Fibroblast of upper back skin (primary cell): Measurements from ENCODE around the gene RRP36.
"Not testable (repeated sequence)": the region's sequence is repeated elsewhere in the genome, so short reads cannot be mapped to it uniquely, and the experiment has no call there.

Source experiments
- DNase-seq: peaks from one replicate; pipeline ENCODE4 v3.0.0-alpha.2; 2013

RRP36 gene, protein sequence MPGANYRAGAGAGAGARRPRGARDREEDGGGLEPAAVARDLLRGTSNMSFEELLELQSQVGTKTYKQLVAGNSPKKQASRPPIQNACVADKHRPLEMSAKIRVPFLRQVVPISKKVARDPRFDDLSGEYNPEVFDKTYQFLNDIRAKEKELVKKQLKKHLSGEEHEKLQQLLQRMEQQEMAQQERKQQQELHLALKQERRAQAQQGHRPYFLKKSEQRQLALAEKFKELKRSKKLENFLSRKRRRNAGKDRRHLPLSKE

DNA sequence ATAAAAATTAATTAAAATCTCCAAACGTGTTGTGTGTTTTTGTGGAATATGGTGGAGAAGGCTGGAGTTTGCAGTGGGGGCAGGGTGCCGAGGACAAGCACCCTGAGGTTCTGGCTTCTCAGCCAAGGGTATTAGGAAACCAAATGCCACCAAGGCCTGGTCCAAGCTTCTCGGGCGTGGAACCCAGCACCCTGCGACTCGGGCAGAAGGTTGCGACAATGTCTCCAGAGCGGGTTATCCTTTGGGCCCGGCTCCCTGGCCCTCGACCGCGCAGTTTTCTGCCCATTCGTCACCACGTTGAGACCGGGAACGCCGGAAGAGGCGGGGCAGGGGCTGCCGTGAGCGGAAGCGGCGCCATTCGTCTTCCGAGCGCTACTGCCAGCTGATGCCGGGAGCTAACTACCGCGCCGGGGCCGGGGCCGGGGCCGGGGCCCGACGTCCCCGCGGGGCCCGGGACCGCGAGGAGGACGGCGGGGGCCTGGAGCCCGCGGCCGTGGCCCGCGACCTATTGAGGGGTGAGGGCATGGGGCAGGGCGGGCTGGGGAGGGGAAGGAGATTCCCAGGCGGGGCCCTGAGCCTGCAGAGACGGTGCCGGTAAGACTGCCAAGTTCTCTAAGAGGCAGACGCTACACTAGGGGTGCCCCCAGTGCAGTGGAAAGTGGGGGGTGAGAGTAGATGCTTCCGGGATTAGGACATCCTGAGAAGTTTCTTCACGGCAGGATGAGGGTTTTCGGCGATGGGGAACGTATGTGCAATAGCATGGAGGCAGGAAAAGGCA is at the start of gene RRP36:
Gene RRP36, plus strand, starts transcription at position 354 of the 778 bp plus-strand sequence. Its CDS starts 32 bp downstream, at position 386.
- peak; percentile 71 for DNase-seq

DNA sequence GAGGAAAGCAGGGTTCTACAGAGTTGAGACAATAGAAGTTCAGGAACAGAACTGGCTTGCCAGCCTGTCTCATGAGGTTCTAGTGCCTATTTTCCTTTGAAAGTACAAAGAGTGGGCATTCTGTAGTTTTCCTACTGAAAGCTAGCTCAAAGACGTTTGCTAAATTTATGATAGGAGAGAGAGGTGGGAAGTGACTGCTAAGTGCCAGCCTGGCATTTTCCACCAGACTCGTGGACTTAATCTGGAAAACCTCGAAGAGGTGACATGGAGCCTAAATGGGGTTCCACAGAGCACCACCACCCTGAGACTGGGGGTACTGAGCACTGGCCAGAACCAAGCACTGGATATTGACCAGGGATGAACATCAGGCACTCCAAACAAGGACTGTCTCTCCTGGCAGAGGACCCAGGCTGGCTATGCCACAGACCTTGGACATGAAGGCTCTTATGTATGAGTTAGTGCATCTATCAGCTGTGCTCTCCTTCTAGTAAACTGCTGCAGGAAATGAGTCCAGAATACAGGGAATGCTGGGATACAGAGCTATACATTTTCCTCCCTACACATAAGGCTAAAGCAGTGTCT is 49.6 kb upstream of the RRP36 start:
- DNase-seq = no peak

DNA sequence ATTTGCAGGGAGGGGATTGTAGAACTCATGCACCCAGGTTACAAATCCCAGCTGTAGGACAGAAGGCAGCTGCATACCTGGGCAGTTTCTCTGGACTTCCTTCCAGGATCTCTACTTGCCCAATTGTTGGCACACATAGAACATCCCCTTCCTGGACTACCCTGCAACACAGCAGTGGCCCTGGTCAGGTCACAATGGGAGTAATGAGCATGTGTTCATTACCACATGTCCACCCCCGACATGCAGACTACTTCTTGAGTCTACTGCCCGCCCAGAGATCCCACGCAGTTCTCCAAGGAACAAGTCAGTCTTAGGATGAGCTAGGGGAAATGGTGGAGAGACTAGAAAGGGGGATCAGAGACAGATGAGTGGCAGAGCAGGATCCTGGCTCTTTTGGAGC is 47.5 kb upstream of the RRP36 start:
- no peak for DNase-seq

DNA sequence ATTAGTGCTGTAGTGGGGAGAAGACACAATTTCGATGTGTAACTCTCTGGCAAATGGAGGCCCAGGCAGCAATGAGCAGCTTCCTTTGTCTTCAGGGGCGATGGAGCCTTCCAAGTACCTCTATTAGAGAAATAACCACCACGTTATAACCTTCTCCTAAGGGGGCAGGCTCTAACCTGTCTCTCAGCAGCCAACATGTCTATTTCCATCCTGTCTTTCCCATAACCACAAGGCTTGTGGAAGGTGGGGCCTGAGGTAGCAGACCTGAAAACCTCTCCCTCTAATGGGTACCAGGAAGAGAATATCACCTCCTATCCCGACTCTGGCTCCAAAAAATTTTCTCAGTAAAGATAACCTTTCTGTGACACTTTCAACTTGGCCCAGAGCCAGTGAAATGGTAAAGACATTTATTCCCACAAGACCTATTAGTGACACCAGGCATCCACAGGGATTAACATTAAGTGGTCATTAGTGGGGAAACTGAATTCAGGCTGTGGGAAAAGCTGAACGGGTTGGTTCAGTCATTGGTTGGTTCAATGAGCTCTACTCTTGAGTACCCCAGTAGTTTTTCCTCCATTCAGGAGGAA is 46.4 kb upstream of the RRP36 start:
- no peak for DNase-seq

DNA sequence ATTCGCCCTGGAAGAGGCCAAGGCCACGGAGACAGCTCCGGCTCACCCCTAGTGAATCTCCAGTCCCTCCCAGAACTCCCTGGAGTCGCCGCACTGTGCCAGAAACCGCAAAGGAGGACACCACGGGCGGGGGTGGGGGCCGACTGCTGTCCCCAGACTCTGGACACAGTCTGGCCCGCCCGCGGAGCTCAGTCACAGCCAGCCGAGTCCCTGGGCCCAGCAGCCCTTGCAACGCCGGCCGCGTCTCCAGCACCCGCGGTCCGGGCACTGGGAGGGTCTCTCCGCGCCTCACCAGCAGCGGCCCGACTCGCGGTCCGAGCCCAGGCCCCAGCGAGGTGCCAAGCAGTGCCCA is 43.0 kb upstream of the RRP36 start:
- DNase-seq = no peak

DNA sequence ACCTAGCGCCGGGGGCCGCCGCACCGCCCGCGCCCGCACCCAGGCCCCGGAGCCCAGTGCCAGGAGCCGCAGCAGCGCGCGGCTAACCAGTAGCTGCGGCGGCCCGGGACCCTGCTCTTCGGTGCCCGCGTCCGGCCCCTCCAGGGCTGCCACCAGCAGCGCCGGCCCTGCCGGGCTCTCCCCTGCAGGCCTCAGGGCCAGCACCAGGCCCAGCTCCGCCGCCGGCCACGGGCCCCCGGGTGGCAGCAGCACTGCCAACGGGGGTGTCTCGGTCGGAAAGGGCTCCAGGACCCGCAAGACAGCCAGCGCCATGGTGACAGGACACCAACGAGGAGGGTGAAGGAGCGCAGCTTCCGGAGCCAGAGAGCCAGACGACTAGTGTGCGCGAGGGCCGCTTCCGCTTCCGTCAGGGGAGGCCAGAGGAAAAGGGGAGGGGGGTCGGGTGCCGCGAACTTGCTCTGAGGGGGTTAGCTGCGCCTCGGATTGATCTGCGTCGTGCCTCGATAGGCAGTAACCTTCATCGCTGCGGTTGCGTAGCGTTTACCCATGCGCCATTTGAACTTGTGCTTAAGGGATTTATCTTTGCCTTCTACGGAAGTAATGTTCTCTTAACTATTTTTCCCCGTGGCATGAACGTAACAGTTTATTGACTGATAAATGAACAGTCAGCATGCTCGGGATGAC is 42.4 kb upstream of the RRP36 start, which contains the start of gene PEX6:
Gene PEX6, minus strand, starts transcription at position 343 of the 684 bp plus-strand sequence. Its CDS starts 31 bp downstream, at position 312.
- DNase-seq = peak; percentile 87

DNA sequence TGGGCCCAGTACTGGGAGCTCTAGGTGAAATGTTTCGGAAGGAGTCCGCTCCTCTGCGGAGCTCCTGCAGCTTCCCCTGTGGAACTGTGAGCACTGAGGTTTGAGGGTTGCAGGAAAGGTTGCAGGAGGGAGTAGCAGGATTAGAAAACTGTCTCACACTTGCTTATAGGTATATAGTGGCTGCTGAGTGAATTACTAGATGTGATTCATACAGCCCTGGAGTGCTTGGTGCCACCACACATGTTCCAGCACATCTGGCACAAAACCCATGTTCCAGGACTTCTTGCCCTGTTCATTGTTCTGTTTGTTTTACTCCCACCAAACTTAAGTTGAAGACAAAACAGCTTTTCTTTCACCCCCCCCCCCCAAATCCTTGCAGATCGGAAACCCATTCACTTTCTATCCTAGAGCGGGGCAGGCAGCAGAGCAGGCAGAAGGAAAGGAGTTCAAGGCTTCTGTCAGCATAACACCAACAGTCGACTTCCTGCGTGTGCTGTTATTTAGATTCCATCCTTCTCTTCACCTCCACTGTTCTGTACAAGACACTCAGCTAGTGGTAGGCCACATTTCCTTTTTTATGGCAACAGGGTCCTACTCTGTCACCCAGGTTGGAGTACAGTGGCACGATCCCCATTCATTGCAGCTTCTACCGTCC is 41.8 kb upstream of the RRP36 start:
- peak; percentile 29 for DNase-seq

DNA sequence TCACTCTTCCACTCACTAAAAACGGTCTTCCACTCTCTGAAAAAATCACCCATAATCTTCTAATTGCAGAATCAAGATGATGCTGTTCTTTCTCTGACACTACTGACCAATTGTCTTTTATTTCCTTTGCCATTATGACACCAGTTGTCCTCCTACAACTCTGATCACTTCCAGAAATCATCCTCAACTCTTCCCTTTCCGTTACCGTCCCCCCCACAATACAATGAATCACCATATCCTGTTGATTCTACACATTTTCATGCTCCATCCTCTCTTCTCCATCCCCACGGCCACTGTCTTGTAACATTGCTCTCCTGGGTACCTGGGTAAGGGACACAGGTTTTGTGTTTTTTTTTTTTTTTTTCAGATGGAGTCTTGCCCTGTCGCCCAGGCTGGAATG is 39.6 kb upstream of the RRP36 start:
- no peak for DNase-seq

DNA sequence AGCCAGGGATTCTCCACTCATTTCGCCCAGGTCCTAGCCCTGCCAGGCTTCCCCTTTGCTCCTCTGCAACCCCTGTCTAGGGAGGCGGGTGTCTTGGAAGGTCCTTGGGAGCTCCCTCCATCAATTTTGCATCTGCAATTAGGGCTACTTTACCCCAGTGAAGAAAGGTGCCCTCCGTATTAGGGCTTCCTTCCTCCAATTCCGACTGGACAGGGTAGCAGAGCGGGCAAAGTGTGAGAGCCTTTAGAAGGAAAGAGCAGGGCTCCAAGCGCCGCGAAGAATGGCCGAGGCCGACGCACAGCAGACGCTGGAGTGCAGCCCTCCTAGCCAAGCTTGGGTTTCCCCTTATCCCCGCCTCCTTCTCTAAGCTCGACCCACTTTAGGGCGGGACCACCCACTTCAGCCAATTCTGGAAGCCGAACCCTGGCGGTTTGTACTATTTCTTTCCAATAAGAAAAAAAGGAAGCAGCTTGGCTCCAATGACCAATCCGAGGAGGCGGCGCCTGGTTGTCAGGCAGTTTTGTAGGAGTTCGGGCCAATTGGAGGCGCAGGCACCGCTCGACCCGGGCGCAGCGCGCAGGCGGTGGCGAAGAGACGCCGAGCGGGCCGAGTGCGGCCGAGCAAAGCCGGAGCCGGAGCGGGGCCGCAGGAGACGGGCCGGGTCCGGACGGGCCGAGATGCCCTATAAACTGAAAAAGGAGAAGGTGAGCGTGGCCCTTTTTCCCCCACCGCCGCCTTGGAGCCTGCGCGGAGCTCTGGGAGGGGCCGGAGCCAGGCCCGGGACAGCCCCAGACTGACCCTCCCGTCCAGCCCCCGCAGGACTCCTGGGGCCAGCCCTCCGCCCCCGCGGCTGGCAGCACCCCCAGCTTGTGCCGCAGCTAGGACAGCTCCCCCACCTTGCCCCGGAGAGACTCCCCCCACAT is 37.2 kb upstream of the RRP36 start, which contains the start of gene PPP2R5D:
Gene PPP2R5D, plus strand, starts transcription at position 570 of the 923 bp plus-strand sequence. Its CDS starts 108 bp downstream, at position 678.
- DNase-seq = peak; percentile 99

DNA sequence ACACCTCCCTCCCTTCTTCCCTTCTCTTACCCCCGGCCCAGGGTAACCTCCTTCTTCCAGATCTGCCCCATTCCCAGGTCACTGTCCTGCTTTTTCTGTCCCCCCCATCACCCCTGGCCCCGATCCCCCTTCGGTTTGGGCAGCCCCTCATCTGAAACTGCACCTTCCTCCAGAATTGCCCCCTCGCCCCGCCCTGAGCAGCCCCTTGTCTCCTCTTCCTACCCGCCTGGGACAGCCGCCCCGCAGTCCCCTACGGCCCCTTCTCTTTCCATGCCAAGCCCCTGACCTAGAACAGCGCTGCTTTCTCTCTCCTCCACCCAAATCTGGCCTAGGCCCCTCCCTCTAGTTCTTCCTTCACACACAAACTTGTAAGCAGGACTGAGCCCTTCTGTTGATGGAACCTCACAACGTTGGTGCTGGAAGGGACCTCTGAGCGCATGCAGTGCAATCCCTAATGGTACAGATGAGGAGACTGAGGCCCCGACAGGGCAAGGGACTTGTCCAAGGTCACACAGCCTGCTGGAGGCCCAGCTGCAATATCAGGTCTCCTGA is 36.4 kb upstream of the RRP36 start:
- no peak for DNase-seq

DNA sequence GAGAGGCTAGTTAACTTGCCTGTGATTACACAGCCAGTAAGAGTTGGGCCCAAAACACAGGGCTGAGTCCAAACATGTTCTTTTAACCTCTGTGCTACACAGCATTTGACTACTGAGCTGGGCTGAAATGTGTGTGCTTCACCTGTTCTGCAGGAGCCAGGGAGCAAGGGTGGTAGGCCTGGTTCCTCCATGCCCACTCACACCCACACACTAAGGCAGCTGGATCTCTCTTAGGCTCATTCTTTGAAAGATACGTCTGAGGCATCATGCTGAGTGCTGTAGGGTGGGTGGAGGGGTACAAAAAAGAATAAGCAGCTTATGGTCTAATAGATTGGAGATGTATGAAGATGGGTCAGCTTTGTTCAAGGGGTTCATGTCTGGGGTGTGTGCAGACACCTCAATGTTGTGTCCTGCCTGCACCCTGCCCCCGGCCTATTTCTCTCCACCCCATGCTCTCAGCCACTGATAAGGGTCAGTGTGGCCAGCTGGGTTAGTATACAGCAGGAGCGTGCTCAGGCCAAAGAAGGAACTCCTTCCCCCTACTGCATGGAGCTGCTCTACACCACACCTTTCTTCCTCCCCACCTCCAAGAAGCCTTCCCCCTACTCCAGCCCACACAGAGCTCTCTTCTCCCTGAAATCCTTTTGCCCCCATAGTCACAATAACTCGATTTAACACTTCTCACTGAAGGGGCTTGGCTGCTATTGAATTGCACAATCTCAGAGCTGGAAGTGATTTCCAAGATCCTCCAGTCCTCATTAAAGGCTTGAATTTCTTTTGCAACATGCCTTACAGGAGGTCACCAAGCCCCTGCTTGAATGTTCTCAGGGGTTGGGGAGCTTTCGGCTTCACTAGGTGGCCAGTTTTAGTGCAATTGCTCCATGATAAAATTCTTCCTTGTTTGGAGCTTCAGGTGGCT is 33.6 kb upstream of the RRP36 start:
- DNase-seq = no peak

DNA sequence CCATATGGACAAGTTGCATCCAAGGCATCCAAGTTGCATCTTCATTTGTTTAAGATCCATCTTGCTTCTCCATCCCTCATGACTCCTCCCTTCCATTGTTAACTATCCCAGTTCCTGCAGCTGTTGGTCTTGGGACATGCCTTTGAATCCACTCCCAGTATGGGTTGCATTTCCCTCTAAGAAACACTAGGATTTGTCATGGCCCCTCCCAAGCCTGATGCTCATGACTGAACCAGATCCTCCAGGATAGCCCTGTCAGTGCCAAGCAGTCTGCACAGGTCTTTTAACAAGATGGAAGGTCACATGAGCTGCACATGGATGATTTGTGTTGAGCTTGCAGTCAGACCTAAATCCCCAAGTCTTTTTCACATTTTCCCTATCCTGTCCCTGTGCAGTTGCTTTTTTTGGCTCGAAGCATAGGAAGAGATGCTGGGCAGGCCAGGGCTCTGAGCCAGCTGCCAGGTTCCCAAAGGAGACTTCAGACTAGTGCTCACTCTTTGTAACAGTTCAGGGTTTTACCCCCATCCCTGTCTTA is 32.9 kb upstream of the RRP36 start:
- no peak for DNase-seq

DNA sequence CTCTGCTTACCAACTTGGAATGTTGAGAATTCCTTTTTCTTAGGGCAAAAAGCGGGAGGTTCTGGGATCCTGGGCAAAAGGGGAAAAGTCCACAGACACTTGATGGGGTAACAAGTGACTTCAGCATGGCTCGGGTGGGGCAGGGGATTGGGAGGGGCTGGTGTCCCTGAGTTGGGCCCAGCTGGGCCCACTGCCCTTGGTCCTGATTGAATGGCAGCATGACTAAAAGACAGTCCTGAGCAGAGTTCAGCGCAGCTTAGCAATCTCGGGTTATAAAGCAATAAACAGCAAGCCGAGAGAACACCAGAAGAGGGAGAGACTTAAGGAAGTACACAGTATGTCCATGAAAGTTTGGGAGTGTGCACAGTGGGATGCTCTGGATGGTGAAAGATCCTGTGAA is 31.5 kb upstream of the RRP36 start:
- no peak for DNase-seq

DNA sequence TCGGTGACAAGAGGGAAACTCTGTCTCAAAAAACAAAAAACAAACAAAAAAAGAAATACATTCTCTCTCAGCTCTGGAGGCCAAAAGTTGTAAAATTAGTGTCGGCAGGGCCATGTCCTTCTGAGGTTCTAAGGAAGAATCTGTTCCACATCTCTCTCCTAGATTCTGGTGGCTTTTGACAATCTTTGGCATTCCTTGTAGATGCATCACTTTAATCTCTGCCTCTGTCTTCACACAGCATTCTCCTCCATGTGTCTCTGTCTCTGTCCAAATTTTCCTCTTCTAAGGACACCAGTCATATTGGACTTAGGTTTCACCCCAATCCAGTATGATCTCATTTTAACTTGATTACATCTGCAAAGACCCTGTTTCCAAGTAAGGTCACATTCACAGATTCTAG is 28.0 kb upstream of the RRP36 start:
- no peak for DNase-seq

DNA sequence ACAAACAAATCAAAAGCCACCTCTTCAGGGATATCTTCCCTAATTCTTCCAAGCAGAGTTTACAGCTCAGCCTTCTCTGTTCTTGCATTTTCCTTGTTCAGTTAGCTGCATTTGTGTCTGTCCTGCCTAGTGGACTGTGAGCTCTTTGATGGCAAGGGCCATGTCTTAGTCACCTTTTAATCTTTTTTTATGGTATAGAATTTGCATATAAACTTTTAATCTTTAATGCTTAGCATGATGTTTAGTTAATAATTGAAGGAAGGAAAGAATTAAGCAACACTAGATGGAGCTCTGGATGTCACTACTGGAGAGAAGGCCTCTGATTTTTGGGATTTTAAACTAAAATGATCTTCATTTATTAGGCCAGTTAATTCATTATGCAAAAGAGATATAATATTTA is 24.9 kb upstream of the RRP36 start:
- no peak for DNase-seq

DNA sequence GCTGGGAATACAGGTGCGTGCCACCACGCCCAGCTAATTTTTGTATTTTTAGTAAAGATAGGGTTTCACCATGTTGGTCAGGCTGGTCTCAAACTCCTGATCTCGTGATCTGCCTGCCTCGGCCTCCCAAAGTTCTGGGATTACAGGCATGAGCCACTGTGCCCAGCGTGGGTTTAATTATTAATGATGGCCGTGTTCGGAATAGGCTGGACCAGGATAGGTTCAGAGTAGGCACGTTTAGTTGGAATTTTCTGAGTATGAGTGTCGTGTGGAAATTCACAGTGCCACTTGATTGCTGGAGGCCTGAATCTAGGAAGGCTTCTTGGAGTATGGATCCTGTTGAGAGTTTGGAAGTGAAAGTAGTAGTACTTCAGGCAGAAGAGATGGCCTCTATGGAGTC is 23.2 kb upstream of the RRP36 start:
- not testable (repeated sequence) for DNase-seq

DNA sequence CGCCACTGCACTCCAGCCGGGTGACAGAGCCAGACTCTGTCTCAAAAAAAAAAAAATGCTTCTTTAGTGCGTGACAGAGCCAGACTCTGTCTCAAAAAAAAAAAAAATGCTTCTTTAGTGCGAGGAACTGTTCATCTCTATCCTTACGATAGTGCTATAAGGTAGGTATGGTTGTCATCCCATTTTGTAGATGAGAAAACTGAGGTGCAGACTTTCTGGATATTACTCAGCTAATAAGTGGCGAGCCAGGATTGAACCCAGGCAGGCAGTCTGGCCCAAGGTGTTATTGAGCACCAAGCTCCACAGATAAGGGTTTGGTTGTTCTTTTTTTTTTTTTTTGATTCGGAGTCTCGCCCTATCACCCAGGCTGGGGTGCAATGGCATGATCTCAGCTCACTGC is 19.6 kb upstream of the RRP36 start:
- DNase-seq = no peak

DNA sequence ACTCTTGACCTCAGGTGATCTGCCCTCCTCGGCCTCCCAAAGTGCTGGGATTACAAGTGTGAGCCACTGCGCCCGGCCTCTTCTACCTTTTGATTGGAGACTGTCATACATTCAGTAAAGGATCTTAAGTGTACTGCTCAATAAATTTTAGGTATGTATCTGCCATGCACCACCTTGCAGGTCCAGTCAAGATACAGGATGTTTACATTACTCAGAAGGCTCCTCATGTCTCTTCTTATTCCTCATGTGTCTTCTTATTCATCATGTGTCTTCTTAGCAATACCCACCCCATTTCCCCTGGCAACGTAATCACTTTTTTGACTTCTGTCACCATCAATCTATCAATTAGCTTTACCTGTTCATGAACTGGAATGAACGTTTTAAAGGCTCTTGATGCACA is 15.6 kb upstream of the RRP36 start:
- DNase-seq = no peak

DNA sequence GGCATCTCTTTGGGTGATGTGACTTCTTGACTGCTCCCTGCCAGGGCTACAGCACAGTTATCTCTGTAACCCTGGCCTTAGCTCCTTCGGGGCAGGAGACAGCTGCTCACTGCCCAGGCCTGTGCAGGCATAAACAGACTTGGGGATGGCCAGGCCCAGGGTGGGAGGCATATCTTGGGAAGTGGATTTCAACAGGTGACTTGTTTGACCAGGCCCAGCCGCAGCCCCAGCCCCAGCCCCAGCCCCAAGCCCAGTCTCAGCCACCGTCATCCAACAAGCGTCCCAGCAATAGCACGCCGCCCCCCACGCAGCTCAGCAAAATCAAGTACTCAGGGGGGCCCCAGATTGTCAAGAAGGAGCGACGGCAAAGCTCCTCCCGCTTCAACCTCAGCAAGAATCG is 15.2 kb upstream of the RRP36 start:
- no peak for DNase-seq

DNA sequence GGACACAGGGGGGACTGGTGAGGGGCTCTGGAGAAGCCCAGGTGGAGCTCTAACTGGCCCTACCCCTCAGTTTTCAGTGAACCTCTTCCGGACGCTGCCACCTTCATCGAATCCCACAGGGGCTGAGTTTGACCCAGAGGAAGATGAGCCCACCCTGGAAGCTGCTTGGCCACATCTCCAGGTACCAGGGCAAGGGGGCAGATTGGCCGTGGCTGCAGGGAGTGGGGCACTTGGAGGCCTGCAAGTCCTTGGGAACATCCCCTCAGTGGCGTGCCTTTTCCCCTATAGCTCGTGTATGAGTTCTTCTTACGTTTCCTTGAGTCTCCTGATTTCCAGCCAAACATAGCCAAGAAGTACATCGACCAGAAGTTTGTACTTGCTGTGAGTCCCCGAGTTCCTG is 14.3 kb upstream of the RRP36 start:
- DNase-seq = no peak
